Tibial nerve (tissue), 3 donors: ENCODE measurements around the gene SLCO3A1.

Experiments used
- EP300 ChIP-seq, 2 donors: sonication (generic); formaldehyde crosslinking; IDR thresholded peaks; one replicate each; pipeline ENCODE4 v1.6.1; 2017; ENCODE audit warnings: antibody characterized with exemption in 2 of 2, mild to moderate bottlenecking in 1 of 2
- POLR2A ChIP-seq, 2 donors: fragments of 450-650 bp; IDR thresholded peaks; one replicate each; pipeline ENCODE4 v1.6.1; 2017; ENCODE audit warnings: antibody characterized with exemption in 2 of 2, mild to moderate bottlenecking in 2 of 2, moderate library complexity in 2 of 2

DNA sequence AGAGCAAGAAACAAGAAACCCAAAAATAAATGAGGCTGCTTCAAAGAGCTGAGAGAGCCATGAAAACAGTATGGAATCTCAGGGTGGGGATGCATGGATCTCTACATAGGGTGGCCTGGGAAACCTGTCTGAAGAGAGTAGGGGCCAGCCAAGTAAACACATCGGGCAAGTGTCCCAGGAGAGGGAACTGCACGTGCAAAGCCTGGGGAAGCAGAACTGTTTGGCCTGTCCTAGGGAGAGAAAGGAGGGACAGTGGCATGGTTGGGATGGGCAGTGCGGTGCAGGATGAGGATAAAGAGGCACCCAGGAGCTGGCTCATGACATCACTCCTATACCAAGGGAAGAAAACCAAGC lies 271.1 kb downstream of the SLCO3A1 start:
- TF ChIP-seq POLR2A (IDR thresholded peaks at IDR 0.05) = no peak
- TF ChIP-seq EP300 (IDR thresholded peaks at IDR 0.05) = no peak
